Muscle layer of colon (tissue), 2 donors: ENCODE results near the gene SLCO2B1.

Source experiments
- H3K27ac ChIP-seq: one replicate; pipeline ENCODE4 v1.7.0; 2013; ENCODE audit warnings: low read depth, mild to moderate bottlenecking, low read length, moderate library complexity
- H3K27me3 ChIP-seq, 2 donors: one replicate each; pipeline ENCODE4 v1.7.0; 2013; ENCODE audit warnings: low read length in 2 of 2, mild to moderate bottlenecking in 2 of 2; ENCODE audit not compliant: insufficient read depth in 2 of 2, control insufficient read depth in 1 of 2
- H3K36me3 ChIP-seq: one replicate; pipeline ENCODE4 v1.7.0; 2013; ENCODE audit warnings: mild to moderate bottlenecking, low read length; ENCODE audit not compliant: insufficient read depth
- H3K4me1 ChIP-seq: one replicate; pipeline ENCODE4 v1.7.0; 2013; ENCODE audit warnings: mild to moderate bottlenecking, low read length; ENCODE audit not compliant: insufficient read depth
- H3K4me3 ChIP-seq, 2 donors: one replicate each; pipeline ENCODE4 v1.7.0; 2013; ENCODE audit warnings: low read length in 2 of 2, low read depth in 1 of 2, mild to moderate bottlenecking in 1 of 2, moderate library complexity in 1 of 2
- H3K9ac ChIP-seq: one replicate; pipeline ENCODE4 v1.7.0; 2013; ENCODE audit warnings: low read length
- H3K9me3 ChIP-seq: one replicate; pipeline ENCODE4 v1.7.0; 2013; ENCODE audit warnings: mild to moderate bottlenecking, low read length
- donor health status: abdominal sarcoma.
- donor health status: Adenocarcinoma of cecum.

Gene SLCO2B1

DNA sequence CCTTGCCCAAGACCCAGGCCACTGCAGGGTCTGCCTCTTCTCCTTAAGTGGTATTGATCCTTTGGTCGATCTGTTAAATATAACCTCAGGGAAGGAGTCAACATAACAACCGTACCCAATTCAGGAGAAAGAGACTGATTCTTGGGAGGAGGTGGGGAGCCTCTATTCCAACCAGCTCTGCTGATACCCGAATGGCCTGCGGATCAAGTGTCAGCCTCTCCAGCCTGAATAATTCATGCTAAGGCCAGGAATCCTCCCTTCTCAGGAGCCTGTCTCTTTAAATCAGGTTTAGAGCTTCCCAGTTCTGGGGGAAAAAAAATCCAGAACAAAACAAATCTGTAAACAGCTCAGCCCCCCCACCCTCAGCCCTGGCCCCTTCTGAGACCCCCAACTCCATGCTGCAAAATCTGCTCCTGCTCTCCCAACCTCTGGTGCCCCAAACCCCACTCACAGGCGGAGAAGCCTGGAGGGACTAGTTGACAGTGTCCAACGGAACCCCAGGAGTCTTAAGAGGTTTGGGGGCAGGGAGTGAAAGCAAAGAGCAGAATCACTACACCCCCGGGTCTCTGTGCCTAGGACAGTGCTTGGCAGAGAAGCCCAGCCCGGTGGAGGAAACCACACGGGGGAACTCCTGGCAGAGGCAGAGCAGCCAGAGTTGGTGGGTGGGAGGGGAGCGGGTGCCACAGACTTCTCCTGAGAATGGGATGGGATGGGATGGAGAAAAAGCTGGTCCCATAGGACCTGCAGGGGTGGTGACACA lies 88.8 kb downstream of the SLCO2B1 start:
- H3K36me3 ChIP-seq, result no peaks in the 10 kb centered on the region
- H3K27ac ChIP-seq, result no peak overlapping the region
- no peaks in the 10 kb centered on the region for H3K9me3 ChIP-seq
- H3K4me3 ChIP-seq, result no peak overlapping the region
- H3K9ac ChIP-seq, result no peak overlapping the region
- peaks cover 3% of the 10 kb centered on the region for H3K4me1 ChIP-seq
- peaks cover 23 to 29% of the 10 kb centered on the region in 2 donors for H3K27me3 ChIP-seq

- peaks cover 23 to 29% of the 10 kb centered on the region in 2 donors for H3K27me3 ChIP-seq
- no peaks in the 10 kb centered on the region for H3K9me3 ChIP-seq
- H3K27ac ChIP-seq, result no peak within 1 kb of the TSS
- no peak within 1 kb of the TSS for H3K9ac ChIP-seq
- peak within 1 kb of the TSS; percentile 21 to 27 for H3K4me3 ChIP-seq
- peaks cover 3% of the 10 kb centered on the region for H3K4me1 ChIP-seq
- H3K36me3 ChIP-seq, result no peaks in the 10 kb centered on the region
Observed at GRCh38 chr11:75240311-75241035, 89.6 kb downstream of the SLCO2B1 start, which contains the start of gene TPBGL. Gene TPBGL, plus strand, starts transcription at chr11:75240774. Its CDS starts 276 bp downstream, at chr11:75241050.

- Histone ChIP-seq H3K9ac (no peak overlapping the region), H3K27ac (no peak overlapping the region), H3K36me3 (no peaks in the 10 kb centered on the region), H3K4me3 (peak overlapping the region in 1 of 2 donors; percentile 27), H3K4me1 (peaks cover 8% of the 10 kb centered on the region), H3K27me3 (peaks cover 23 to 29% of the 10 kb centered on the region in 2 donors), H3K9me3 (no peaks in the 10 kb centered on the region)
Observed at GRCh38 chr11:75241036-75241905, 90.4 kb downstream of the SLCO2B1 start.

- Histone ChIP-seq H3K27ac (no peak overlapping the region), H3K9me3 (no peaks in the 10 kb centered on the region), H3K4me1 (peaks cover 11% of the 10 kb centered on the region), H3K9ac (no peak overlapping the region), H3K36me3 (no peaks in the 10 kb centered on the region), H3K4me3 (peak overlapping the region in 1 of 2 donors; percentile 27), H3K27me3 (peaks cover 23 to 29% of the 10 kb centered on the region in 2 donors)
Observed at GRCh38 chr11:75241906-75242644, 91.2 kb downstream of the SLCO2B1 start.

- Histone ChIP-seq H3K36me3 (no peaks in the 10 kb centered on the region), H3K27me3 (peaks cover 23 to 29% of the 10 kb centered on the region in 2 donors), H3K4me1 (peaks cover 11% of the 10 kb centered on the region), H3K9me3 (no peaks in the 10 kb centered on the region), H3K4me3 (no peak overlapping the region), H3K9ac (no peak overlapping the region), H3K27ac (no peak overlapping the region)
Observed at GRCh38 chr11:75242722-75243600, 92.1 kb downstream of the SLCO2B1 start.

DNA sequence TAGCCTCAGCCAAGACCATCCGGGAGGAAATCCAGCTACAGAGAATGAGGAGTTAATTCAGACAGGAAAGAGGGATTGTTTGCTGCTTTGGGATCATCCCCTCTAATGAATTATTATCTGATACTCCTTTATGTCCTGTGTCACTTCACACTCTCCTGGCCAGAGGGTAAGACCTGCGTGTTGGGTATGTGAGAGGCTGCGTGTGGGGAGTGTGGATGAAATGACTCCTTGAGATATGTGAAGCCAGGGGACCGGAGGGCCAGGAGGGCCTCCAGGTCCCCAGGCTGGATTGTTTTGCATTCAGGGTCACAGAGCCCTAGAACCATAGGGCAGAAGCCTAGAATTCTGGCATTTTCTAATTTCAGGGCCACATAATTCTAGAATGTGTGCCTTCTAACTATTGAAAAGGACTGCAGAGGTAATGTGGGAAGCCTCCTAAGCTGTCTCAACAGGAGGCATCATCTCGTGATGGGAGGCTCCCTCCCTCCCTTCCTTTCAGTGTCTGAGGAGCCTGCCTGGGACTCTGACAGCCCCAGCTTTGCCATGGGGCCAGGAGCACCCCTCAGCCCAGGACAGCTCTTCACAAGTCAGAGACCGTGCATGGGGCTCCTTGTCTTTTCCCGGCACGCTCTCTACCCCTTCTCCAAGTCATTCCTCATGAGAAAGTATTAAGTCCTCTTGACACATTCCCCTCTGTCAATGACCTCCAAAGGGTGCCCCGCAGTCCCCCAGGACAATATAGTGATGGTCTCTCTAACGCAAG lies 93.3 kb downstream of the SLCO2B1 start:
- no peak overlapping the region for H3K4me3 ChIP-seq
- no peaks in the 10 kb centered on the region for H3K36me3 ChIP-seq
- H3K4me1 ChIP-seq, result peaks cover 16% of the 10 kb centered on the region
- H3K27me3 ChIP-seq, result peaks cover 21 to 29% of the 10 kb centered on the region in 2 donors
- no peak overlapping the region for H3K9ac ChIP-seq
- no peak overlapping the region for H3K27ac ChIP-seq
- H3K9me3 ChIP-seq, result no peaks in the 10 kb centered on the region

DNA sequence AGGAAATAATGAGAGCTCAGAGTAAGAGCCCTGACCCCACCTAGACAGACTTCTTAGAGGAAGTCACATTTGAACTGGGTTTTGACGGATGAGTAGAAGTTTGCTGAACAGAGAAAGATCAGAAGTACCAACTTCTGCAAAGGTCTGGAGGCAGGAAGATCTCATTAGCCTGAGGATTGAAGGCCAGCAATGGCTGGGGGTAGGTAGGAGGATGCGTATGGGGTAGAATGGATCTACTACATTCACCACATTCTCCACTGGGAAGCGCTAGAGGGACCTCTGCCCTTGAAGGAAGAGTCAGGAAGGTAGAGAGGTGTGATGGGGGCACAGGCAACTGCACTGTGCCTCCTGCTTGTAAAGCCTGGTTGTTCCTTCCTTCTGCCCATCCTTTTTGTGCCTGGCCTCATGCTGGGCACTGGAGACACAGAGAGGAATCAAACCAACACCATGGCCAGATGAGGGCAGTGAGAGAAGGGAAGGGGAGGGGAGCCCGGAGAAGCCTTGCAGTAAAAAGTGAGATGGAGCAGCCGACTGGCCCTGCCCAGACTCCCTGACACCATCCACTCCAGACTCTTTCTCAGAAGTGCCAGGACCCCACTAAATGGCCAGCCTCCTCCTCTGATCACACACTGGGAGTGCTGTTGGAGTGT lies 94.6 kb downstream of the SLCO2B1 start:
- H3K27me3 ChIP-seq, result peaks cover 9 to 21% of the 10 kb centered on the region in 2 donors
- no peak overlapping the region for H3K4me3 ChIP-seq
- H3K36me3 ChIP-seq, result no peaks in the 10 kb centered on the region
- H3K4me1 ChIP-seq, result peaks cover 16% of the 10 kb centered on the region
- H3K9me3 ChIP-seq, result no peaks in the 10 kb centered on the region
- no peak overlapping the region for H3K9ac ChIP-seq
- no peak overlapping the region for H3K27ac ChIP-seq

DNA sequence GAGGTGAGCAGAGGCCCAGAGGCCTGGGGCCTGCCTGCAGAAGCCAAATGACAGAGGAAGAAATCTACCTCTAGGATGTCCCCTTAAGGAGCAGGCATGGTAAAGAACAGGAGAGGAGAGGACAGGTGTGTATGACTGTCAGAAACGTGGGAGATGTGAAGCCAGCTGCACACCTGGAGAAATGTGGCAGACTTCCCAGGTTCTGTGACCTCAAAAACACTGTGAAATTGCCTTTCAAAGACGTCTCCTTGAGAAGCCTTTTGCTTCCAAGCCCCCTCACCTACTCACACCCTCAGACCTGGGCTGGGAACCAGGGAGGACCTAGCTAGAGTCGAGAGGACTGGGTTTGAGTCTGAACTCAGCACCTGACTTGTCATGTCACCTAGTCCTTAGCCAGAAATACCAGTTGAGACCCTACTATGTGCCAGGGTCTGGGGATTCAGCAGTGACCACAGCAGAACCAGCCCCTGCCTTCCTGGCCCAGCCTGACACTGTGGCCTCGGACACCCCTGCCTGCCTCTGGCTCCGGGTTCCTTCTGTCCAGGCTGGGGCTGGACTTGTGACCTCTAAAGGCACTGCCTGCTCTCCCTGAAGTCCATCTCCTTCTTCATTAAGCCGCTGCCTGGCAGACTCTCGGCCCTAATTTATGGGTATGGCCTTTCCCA lies 95.2 kb downstream of the SLCO2B1 start:
- H3K9me3 ChIP-seq, result no peaks in the 10 kb centered on the region
- no peaks in the 10 kb centered on the region for H3K36me3 ChIP-seq
- H3K27me3 ChIP-seq, result peaks cover 8 to 18% of the 10 kb centered on the region in 2 donors
- peaks cover 16% of the 10 kb centered on the region for H3K4me1 ChIP-seq
- no peak overlapping the region for H3K27ac ChIP-seq
- no peak overlapping the region for H3K4me3 ChIP-seq
- H3K9ac ChIP-seq, result no peak overlapping the region
